GM12874 (cell line): ENCODE measurements around the gene WSB2.

Experiments used
- TF ChIP-seq, protein P1 (sequence below): IDR thresholded peaks from 2 replicates; pipeline ENCODE4 v1.5.1; 2011; ENCODE audit warnings: low read depth, mild to moderate bottlenecking, control low read depth, low read length, moderate library complexity; ENCODE audit not compliant: insufficient read depth

The WSB2 gene

DNA sequence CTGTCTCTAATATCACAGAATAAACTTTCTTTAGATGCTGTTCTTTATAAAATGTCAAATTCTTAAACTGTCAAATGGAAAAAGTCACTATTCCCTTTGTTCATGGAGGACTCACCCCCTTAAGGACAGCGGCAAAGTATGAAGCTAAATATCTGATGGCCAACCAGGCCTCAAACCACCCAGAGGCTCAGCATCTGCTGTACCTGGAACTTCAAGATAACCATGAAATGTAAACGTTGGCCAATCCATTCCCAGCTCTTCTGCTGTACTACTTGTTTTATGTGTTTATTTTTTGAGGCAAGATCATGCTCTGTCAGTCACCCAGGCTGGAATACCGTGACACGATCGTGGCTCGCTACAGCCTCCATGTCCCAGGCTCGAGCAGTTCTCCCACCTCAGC lies 28.8 kb downstream of the WSB2 start:
- TF ChIP-seq, protein P1, sequence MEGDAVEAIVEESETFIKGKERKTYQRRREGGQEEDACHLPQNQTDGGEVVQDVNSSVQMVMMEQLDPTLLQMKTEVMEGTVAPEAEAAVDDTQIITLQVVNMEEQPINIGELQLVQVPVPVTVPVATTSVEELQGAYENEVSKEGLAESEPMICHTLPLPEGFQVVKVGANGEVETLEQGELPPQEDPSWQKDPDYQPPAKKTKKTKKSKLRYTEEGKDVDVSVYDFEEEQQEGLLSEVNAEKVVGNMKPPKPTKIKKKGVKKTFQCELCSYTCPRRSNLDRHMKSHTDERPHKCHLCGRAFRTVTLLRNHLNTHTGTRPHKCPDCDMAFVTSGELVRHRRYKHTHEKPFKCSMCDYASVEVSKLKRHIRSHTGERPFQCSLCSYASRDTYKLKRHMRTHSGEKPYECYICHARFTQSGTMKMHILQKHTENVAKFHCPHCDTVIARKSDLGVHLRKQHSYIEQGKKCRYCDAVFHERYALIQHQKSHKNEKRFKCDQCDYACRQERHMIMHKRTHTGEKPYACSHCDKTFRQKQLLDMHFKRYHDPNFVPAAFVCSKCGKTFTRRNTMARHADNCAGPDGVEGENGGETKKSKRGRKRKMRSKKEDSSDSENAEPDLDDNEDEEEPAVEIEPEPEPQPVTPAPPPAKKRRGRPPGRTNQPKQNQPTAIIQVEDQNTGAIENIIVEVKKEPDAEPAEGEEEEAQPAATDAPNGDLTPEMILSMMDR = no peak

DNA sequence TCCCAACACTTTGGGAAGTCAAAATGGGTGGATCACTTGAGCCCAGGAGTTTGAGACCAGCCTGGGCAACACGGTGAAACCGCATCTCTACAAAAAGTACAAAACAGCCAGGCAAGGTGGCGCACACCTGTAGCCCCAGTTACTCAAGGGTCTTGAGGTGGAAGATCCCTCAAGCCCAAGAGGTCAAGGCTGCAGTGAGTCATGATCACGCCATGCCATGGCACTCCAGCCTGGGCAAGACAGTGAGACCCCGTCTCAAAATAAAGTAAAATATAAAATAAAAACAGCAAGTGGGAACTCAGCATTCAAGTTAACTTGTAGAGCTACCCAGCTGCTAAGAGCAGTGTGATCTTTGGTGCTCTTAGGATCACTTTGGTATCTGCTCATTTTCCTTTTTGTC lies 31.8 kb downstream of the WSB2 start:
- TF ChIP-seq, protein P1 = no peak

DNA sequence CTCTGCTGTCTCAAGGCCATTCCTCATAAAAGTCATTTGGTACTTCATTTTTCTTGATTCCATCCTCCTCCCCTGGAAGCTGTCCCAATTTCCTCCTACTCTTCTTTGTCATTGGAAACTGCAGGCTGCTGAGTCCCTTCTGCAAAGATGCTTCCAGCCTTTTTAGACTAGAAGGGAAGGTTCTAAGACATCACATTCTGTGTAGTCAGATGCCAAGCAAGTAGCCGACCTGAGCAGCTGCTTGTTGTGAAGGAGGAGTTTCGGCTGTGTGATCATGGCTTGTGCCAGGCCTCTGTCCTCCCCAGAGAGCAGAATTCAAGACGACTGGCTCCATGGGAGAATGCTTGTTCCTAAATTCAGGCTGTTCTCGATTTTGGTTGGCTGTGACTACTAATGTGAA lies 35.8 kb downstream of the WSB2 start:
- TF ChIP-seq, protein P1 = no peak

DNA sequence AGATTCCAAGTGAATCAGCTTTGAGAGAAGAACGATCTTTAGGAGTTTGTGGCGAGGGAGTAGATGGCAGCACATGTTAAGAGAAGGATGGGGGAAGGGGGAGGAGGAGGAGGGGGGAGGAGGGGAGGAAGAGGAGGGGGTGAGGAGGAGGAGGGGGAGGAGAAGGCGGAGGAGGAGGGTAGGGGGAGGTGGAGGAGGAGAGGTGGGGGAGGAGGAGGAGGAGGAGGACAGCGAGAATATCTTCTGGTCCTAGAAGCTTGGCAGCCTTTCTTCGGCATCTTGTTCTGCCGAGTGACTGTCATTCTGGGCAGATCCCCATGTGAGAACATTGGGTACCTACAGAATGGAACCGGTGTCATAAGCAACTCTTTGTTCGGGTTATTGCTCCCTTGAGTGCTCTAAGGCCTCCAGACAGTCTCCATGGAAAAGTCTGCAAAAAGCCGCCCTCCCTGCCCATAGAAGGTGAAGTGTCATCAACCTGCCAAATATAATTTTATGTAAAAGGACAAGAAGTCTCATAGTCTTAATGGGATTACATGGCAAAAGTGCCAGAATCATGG lies 37.6 kb downstream of the WSB2 start:
- TF ChIP-seq, protein P1 = no peak

DNA sequence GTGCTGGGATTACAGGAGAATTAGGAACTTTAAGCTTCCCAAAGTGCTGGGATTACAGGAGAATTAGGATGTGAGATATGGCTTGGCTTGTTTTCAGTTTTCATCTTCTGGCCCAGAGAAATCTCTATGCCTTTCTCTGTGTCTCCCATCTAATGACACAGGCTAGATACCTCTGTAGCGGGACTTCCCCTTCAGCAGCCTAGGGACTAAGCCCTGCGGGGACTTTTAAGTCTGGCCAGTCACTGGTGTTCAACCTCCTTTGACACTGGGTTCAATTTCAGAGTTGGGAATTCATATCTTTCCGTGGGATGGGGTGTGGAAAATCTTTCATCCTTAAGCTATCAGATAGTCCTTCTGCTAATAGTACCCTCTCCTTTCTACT lies 38.3 kb downstream of the WSB2 start:
- TF ChIP-seq, protein P1 = no peak

DNA sequence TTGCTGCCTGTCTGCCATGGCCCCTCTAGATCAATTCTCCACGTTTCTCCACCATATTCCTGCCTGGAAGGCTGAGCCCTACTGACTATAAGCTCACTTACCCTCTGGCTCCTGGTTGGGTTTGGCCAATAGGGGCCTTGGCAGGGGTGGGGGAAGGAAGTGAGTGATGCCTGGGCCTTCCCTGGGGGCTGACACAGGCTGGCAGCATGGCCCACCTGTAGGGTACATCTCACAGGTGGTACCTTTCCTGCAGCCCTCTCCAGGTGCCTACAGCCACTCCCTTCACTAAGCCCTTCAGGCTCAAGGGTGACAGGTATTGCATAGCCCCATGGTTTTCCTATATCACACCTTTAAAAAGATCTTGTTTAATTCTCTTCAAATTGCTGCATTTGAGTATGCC lies 40.9 kb downstream of the WSB2 start:
- TF ChIP-seq, protein P1 = no peak

DNA sequence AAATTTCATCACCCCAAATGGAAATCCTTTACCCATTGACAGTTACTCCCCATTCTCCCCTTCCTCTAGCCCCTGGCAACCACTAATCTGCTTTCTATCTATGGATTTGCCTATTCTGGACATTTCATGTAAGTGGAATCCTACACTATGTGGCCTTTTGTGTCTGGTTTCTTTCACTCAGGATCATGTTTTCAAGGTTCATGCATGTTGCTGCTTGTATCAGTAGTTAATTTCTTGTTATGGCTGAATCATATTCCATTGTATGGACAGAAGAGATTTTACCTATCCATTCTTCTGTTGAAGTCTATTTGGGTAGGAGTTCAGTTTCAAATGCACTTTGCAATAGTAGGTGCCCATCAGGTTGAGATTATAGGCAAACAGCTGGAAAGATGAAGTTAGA lies 43.1 kb downstream of the WSB2 start:
- TF ChIP-seq, protein P1 = no peak
